ENCODE data around the gene C12orf43. TPM values are rescaled to one million over a fixed set of nuclear protein-coding genes. Genes with fewer than 3 reads are reported as not detected.

The C12orf43 gene
- polyA plus RNA-seq, 1 donor from 2014 or later = 20.3 TPM

Other genes with a start within 250 kb of the C12orf43 start
- gene SPPL3, start 112.1 kb downstream of the C12orf43 start, polyA plus RNA-seq = 21.3 and 21.9 TPM in 2 replicates
- not detected in 2 replicates for gene HNF1A, start 37.9 kb downstream of the C12orf43 start, polyA plus RNA-seq
- gene OASL, start 22.8 kb upstream of the C12orf43 start, polyA plus RNA-seq = 0.42 TPM in 1 of 2 replicates, not detected in the other
- gene P2RX7, start 116.4 kb upstream of the C12orf43 start, polyA plus RNA-seq = not detected in 2 replicates
- 5.0 and 5.8 TPM in 2 replicates for gene P2RX4, start 193.6 kb upstream of the C12orf43 start, polyA plus RNA-seq